SU-DHL-6 (cell line): ENCODE measurements around the gene ARHGEF17.

Experiments
- EZH2phosphoT487 ChIP-seq: fragments of 200-600 bp; sonication (generic), shearing (Covaris generic); conservative IDR thresholded peaks from 2 replicates; pipeline ENCODE4 v1.6.1; 2018; ENCODE audit warnings: mild to moderate bottlenecking, antibody characterized with exemption, low read length, moderate library complexity, mixed read lengths
- TF ChIP-seq, protein P1 (sequence below): fragments of 200-600 bp; sonication (generic); IDR thresholded peaks from one replicate; pipeline ENCODE4 v1.5.1; 2017; ENCODE audit warnings: antibody characterized with exemption, mild to moderate bottlenecking, low read length, moderate library complexity; ENCODE audit not compliant: insufficient read depth, poor library complexity, severe bottlenecking

DNA sequence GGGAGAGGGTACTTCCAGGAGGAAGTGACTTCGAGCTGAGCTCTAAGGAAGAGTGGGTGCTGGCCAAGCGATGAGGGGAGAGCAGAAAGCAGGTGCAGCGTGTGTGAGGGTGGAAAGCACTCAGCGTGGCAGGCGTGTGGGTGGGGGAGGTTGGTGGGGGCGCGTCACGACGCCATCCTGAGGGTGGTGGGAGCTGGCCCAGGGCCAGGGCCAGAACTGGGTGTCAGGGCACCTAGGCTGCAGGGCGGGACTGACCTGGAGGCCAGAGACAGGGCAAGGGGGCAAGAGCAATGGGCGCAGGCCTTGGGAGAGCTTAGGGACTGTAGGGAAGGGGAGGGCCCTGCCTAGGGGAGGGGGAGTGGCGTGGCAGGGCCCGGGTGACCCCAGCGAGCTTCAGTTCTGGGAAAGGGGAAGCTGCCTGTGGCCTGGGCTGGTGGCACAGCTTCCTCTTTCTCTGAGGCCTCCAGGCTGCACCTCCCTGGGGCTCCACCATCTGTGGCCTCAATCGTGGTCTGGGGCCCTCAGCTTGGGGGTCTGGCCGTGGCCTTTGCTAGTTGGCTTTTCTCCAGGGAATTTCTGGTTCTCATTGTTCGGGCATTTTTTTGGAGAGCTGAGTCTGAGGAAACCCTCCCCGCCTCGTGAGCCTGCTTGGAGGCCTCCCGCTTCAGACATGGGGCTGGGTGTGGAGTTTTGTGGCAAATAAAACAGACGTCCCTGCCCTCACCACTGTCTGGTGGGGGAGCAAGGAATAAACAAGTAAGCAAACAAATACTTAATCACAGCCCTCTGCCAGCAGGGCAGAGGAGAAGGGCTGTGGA, 77.0 kb downstream of the ARHGEF17 start:
- TF ChIP-seq, protein P1, sequence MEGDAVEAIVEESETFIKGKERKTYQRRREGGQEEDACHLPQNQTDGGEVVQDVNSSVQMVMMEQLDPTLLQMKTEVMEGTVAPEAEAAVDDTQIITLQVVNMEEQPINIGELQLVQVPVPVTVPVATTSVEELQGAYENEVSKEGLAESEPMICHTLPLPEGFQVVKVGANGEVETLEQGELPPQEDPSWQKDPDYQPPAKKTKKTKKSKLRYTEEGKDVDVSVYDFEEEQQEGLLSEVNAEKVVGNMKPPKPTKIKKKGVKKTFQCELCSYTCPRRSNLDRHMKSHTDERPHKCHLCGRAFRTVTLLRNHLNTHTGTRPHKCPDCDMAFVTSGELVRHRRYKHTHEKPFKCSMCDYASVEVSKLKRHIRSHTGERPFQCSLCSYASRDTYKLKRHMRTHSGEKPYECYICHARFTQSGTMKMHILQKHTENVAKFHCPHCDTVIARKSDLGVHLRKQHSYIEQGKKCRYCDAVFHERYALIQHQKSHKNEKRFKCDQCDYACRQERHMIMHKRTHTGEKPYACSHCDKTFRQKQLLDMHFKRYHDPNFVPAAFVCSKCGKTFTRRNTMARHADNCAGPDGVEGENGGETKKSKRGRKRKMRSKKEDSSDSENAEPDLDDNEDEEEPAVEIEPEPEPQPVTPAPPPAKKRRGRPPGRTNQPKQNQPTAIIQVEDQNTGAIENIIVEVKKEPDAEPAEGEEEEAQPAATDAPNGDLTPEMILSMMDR: no peak
- no peak for TF ChIP-seq EZH2phosphoT487
